HEK293 (cell line): ENCODE results near the gene MEFV.
A peak's percentile ranks its signal among the peaks of the same experiment; 100 is the strongest.

Experiments used
- CTCF ChIP-seq: fragments of 450-650 bp; formaldehyde crosslinking; IDR thresholded peaks from 2 replicates; pipeline ENCODE4 v1.5.1; 2016; ENCODE audit warnings: missing biosample characterization, missing genetic modification characterization
- EGR2 ChIP-seq: fragments of 450-650 bp; formaldehyde crosslinking; IDR thresholded peaks from 2 replicates; pipeline ENCODE4 v1.5.1; 2016; ENCODE audit warnings: low read depth, missing biosample characterization, missing genetic modification characterization
- IKZF3 ChIP-seq: fragments of 450-650 bp; IDR thresholded peaks from 2 replicates; pipeline ENCODE4 v1.5.0; 2018; ENCODE audit warnings: missing biosample characterization, mild to moderate bottlenecking, missing genetic modification characterization, moderate library complexity
- KLF16 ChIP-seq: fragments of 450-650 bp; formaldehyde crosslinking; IDR thresholded peaks from 2 replicates; pipeline ENCODE4 v1.5.1; 2017; ENCODE audit warnings: missing biosample characterization, missing genetic modification characterization
- OVOL3 ChIP-seq: fragments of 450-650 bp; formaldehyde crosslinking; IDR thresholded peaks from 2 replicates; pipeline ENCODE4 v1.5.1; 2016; ENCODE audit warnings: missing biosample characterization, missing genetic modification characterization
- REST ChIP-seq: fragments of 450-650 bp; formaldehyde crosslinking; IDR thresholded peaks from 2 replicates; pipeline ENCODE4 v1.5.1; 2016; ENCODE audit warnings: missing biosample characterization, missing genetic modification characterization
- SALL2 ChIP-seq: fragments of 450-650 bp; formaldehyde crosslinking; IDR thresholded peaks from 2 replicates; pipeline ENCODE4 v1.5.0; 2017; ENCODE audit warnings: missing biosample characterization, mild to moderate bottlenecking, missing genetic modification characterization, borderline replicate concordance
- SP2 ChIP-seq: fragments of 450-650 bp; formaldehyde crosslinking; IDR thresholded peaks from 2 replicates; pipeline ENCODE4 v1.5.1; 2016; ENCODE audit warnings: missing biosample characterization, missing genetic modification characterization
- SP7 ChIP-seq: fragments of 450-650 bp; formaldehyde crosslinking; IDR thresholded peaks from 2 replicates; pipeline ENCODE4 v1.5.1; 2016; ENCODE audit warnings: missing biosample characterization, missing genetic modification characterization
- YY1 ChIP-seq: fragments of 450-650 bp; formaldehyde crosslinking; IDR thresholded peaks from 2 replicates; pipeline ENCODE4 v1.5.1; 2018; ENCODE audit warnings: missing biosample characterization, missing genetic modification characterization
- ZBTB6 ChIP-seq: fragments of 450-650 bp; formaldehyde crosslinking; IDR thresholded peaks from 2 replicates; pipeline ENCODE4 v1.5.1; 2017; ENCODE audit warnings: missing biosample characterization, missing genetic modification characterization
- ZFHX2 ChIP-seq: fragments of 450-650 bp; formaldehyde crosslinking; conservative IDR thresholded peaks from 2 replicates; pipeline ENCODE4 v1.5.1; 2016; ENCODE audit warnings: missing biosample characterization, missing genetic modification characterization
- ZFP37 ChIP-seq: fragments of 450-650 bp; formaldehyde crosslinking; IDR thresholded peaks from 2 replicates; pipeline ENCODE4 v1.5.1; 2016; ENCODE audit warnings: missing biosample characterization, missing genetic modification characterization
- ZFP69B ChIP-seq: fragments of 450-650 bp; formaldehyde crosslinking; IDR thresholded peaks from 2 replicates; pipeline ENCODE4 v1.5.1; 2016; ENCODE audit warnings: missing biosample characterization, missing genetic modification characterization
- ZNF223 ChIP-seq: fragments of 450-650 bp; formaldehyde crosslinking; IDR thresholded peaks from 2 replicates; pipeline ENCODE4 v1.5.1; 2016; ENCODE audit warnings: missing biosample characterization, missing genetic modification characterization
- ZNF24 ChIP-seq: fragments of 450-650 bp; formaldehyde crosslinking; IDR thresholded peaks from 2 replicates; pipeline ENCODE4 v1.5.1; 2016; ENCODE audit warnings: missing biosample characterization, missing genetic modification characterization
- ZNF335 ChIP-seq: fragments of 450-650 bp; formaldehyde crosslinking; conservative IDR thresholded peaks from 2 replicates; pipeline ENCODE4 v1.5.1; 2016; ENCODE audit warnings: missing biosample characterization, missing genetic modification characterization
- ZNF426 ChIP-seq: fragments of 450-650 bp; formaldehyde crosslinking; IDR thresholded peaks from 2 replicates; pipeline ENCODE4 v1.5.1; 2017; ENCODE audit warnings: missing biosample characterization, missing genetic modification characterization, mild to moderate bottlenecking, inconsistent platforms, moderate library complexity
- ZNF449 ChIP-seq: fragments of 450-650 bp; formaldehyde crosslinking; IDR thresholded peaks from 2 replicates; pipeline ENCODE4 v1.5.1; 2017; ENCODE audit warnings: missing biosample characterization, mild to moderate bottlenecking, missing genetic modification characterization, moderate library complexity
- ZNF521 ChIP-seq: fragments of 450-650 bp; formaldehyde crosslinking; IDR thresholded peaks from 2 replicates; pipeline ENCODE4 v1.5.1; 2017; ENCODE audit warnings: missing biosample characterization, mild to moderate bottlenecking, missing genetic modification characterization
- ZNF560 ChIP-seq: fragments of 450-650 bp; formaldehyde crosslinking; IDR thresholded peaks from 2 replicates; pipeline ENCODE4 v1.5.1; 2017; ENCODE audit warnings: missing biosample characterization, missing genetic modification characterization, borderline replicate concordance
- ZNF629 ChIP-seq: fragments of 450-650 bp; formaldehyde crosslinking; IDR thresholded peaks from 2 replicates; pipeline ENCODE4 v1.5.1; 2017; ENCODE audit warnings: missing biosample characterization, missing genetic modification characterization
- ZNF843 ChIP-seq: fragments of 450-650 bp; formaldehyde crosslinking; IDR thresholded peaks from 2 replicates; pipeline ENCODE4 v1.5.1; 2016; ENCODE audit warnings: missing biosample characterization, missing genetic modification characterization
- ZSCAN5A ChIP-seq: fragments of 450-650 bp; formaldehyde crosslinking; IDR thresholded peaks from 2 replicates; pipeline ENCODE4 v1.5.1; 2016; ENCODE audit warnings: missing biosample characterization, missing genetic modification characterization
- ZXDB ChIP-seq: fragments of 450-650 bp; formaldehyde crosslinking; IDR thresholded peaks from 2 replicates; pipeline ENCODE4 v1.5.1; 2016; ENCODE audit warnings: missing biosample characterization, missing genetic modification characterization
- TF ChIP-seq, protein P1 (sequence below): IDR thresholded peaks from 2 replicates; pipeline ENCODE4 v1.6.1; 2011; ENCODE audit warnings: mild to moderate bottlenecking, low read depth, low read length, borderline replicate concordance

MEFV gene

DNA sequence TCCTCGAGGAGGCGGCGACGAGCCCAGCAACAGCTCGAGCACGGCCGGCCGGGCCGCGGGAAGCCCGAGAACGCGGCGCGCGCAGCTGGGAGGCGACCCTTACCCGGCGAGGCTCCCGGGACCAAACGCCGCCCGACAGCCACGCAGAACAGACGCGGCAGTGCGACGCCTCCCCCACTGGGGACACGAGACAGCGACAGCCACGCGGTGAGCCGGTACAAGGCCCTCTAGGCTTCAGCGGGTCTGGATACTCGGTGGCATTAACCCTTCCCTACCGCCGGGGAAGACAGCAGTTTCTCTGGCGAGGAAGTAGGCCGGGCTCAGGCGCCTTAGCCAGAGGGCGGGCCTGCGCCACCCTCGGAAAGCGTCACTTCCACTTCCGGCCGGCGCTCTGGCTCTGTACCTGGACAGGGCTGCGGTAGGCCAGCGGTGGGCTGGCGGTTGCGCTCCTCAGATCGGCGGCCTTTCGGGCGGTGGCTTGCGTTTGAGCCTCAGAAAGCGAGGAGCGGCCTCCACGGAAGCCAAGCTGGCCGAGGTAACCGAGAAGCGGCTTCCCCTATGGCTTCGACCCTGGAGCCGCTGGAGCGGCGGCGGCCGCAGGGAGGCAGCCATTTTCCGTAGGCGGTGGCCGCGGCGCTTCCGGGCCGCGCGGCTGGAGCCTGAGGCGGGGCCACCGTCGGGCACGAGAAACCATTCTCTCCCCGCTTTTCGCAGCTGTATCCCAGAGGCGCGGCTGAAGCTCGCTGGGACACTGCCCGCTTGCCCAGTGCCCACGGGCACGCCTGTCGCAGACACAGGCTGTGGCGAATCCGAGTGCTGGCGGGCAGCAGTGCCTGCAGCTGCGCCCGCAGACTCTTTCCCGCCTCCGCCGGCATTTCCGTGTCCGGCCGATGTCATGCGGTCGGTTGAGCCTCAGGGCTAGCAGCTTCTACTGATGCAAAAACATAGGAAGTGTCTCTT is 49.0 kb upstream of the MEFV start, which contains the start of the genes TIGD7 and ZNF75A (continued):
- TF ChIP-seq ZNF223 (0 out of 2 replicates have a peak, but pooled peaks have one; percentile 50), SALL2 (tag by site-specific recombination) (no peak), ZXDB (tag by site-specific recombination) (peak; percentile 81), ZNF24 (tag by site-specific recombination) (0 out of 2 replicates have a peak, but pooled peaks have one; percentile 7), EGR2 (tag by site-specific recombination) (peak; percentile 54), OVOL3 (tag by site-specific recombination) (0 out of 2 replicates have a peak, but pooled peaks have one; percentile 47), ZFP69B (tag by site-specific recombination) (peak; percentile 33; the same call in 1 of the 2 replicates), ZNF843 (tag by site-specific recombination) (0 out of 2 replicates have a peak, but pooled peaks have one; percentile 25), YY1 (tag by site-specific recombination) (peak; percentile 89), SP7 (tag by site-specific recombination) (peak; percentile 68), ZNF521 (tag by site-specific recombination) (no peak), SP2 (peak; percentile 80), ZNF426 (tag by site-specific recombination) (no peak), ZFHX2 (tag by site-specific recombination) (peak; percentile 79), ZBTB6 (tag by site-specific recombination) (peak; percentile 97), ZSCAN5A (tag by site-specific recombination) (peak; percentile 34; the same call in 1 of the 2 replicates), ZNF449 (tag by site-specific recombination) (peak; percentile 87), ZNF629 (tag by site-specific recombination) (peak; percentile 64), REST (tag by site-specific recombination) (0 out of 2 replicates have a peak, but pooled peaks have one; percentile 14), ZNF335 (peak; percentile 82), KLF16 (tag by site-specific recombination) (peak; percentile 68; the same call in 1 of the 2 replicates), ZFP37 (tag by site-specific recombination) (0 out of 2 replicates have a peak, but pooled peaks have one; percentile 45), ZNF560 (tag by site-specific recombination) (peak; percentile 100), IKZF3 (0 out of 2 replicates have a peak, but pooled peaks have one; percentile 20), CTCF (tag by site-specific recombination) (peak; percentile 31; the same call in 1 of the 2 replicates)
- TF ChIP-seq, protein P1, sequence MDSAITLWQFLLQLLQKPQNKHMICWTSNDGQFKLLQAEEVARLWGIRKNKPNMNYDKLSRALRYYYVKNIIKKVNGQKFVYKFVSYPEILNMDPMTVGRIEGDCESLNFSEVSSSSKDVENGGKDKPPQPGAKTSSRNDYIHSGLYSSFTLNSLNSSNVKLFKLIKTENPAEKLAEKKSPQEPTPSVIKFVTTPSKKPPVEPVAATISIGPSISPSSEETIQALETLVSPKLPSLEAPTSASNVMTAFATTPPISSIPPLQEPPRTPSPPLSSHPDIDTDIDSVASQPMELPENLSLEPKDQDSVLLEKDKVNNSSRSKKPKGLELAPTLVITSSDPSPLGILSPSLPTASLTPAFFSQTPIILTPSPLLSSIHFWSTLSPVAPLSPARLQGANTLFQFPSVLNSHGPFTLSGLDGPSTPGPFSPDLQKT = peak; percentile 27; the same call in 1 of the 2 replicates
